Osteocyte (in vitro differentiated cells): ENCODE measurements around the gene SLC8A1. TPM values are rescaled to one million over a fixed set of nuclear protein-coding genes. Genes with fewer than 3 reads are reported as not detected.

Experiments used
- DNase-seq: peaks from one replicate; pipeline ENCODE4 v3.0.0; 2021; ENCODE audit warnings: mixed read lengths; ENCODE audit not compliant: unreplicated experiment; ENCODE audit errors: extremely low spot score
- H3K27ac Mint-ChIP-seq: one replicate; pipeline ENCODE4 v1.8.0; 2021; ENCODE audit warnings: mild to moderate bottlenecking, mixed read lengths; ENCODE audit not compliant: unreplicated experiment
- H3K27me3 Mint-ChIP-seq: one replicate; pipeline ENCODE4 v1.8.0; 2021; ENCODE audit warnings: mixed read lengths; ENCODE audit not compliant: unreplicated experiment
- H3K36me3 Mint-ChIP-seq: one replicate; pipeline ENCODE4 v1.8.0; 2021; ENCODE audit warnings: mixed read lengths; ENCODE audit not compliant: unreplicated experiment
- H3K4me1 Mint-ChIP-seq: one replicate; pipeline ENCODE4 v1.8.0; 2021; ENCODE audit warnings: mixed read lengths; ENCODE audit not compliant: unreplicated experiment
- H3K4me3 Mint-ChIP-seq: one replicate; pipeline ENCODE4 v1.8.0; 2021; ENCODE audit warnings: mild to moderate bottlenecking, moderate library complexity, mixed read lengths; ENCODE audit not compliant: unreplicated experiment
- H3K9me3 Mint-ChIP-seq: one replicate; pipeline ENCODE4 v1.8.0; 2021; ENCODE audit warnings: mixed read lengths; ENCODE audit not compliant: unreplicated experiment
- CTCF ChIP-seq: fragments of 200-600 bp; sonication (generic); IDR thresholded peaks from 2 replicates; pipeline ENCODE4 v1.5.0; 2021; ENCODE audit warnings: antibody characterized with exemption, mild to moderate bottlenecking, moderate library complexity
- total RNA-seq: library from RNA; stranded (reverse); gene quantifications from 2 replicates; pipeline ENCODE4 v1.2.1, GENCODE V29; 2021

SLC8A1 gene
- total RNA-seq, 1 donor from 2014 or later, result 17.3 TPM

- Mint-ChIP-seq H3K36me3 (no peaks in the 10 kb centered on the region), H3K4me1 (peaks cover 63% of the 10 kb centered on the region), H3K4me3 (no peak overlapping the region), H3K27me3 (no peaks in the 10 kb centered on the region), H3K9me3 (no peaks in the 10 kb centered on the region), H3K27ac (peak overlapping the region; percentile 69)
- DNase-seq, result no peak
- no peak for TF ChIP-seq CTCF
Measured at GRCh38 chr2:40279482-40279881, 172.4 kb downstream of the SLC8A1 start.

DNA sequence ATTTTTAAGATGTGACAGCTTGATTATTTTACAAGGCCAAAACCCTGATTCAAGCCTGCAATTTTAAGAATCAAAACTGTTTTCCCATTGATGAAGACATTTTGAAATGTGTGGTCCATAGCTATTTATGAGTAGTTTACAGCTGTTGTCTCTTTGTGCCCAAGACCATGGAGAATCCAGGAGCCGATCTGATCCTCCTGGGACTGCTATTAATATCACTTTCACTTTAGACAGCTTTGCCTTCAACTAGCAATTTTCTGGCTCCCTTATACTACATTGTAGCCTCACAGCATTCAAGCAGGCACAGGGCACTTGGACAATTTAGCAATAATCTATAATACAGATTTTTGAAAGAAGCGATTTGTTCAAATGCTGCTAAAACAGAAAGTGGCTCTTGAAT lies 172.9 kb downstream of the SLC8A1 start:
- H3K27ac Mint-ChIP-seq, result peak overlapping the region; percentile 69

DNA sequence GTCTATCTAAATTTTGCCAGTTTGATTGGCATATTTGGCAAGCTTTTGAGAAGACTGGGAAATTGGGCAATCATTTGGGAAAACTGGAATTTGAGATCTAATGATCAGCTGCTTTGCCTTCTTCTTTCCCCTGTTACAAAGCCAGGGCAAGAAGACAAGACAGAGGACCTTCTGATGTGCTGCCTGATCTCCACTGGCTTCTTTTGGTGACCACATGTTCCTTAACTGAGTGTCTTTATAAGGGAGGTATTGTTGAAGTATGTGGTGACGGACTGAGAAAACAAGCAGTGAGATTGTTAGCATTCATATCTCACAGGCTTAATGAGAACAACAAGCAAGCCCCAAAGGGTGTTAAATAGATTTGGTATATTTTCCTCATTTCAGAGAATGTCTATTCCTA lies 175.8 kb downstream of the SLC8A1 start:
- no peak overlapping the region for H3K27ac Mint-ChIP-seq
- TF ChIP-seq CTCF, result no peak
- H3K27me3 Mint-ChIP-seq, result no peaks in the 10 kb centered on the region
- no peak overlapping the region for H3K4me3 Mint-ChIP-seq
- no peaks in the 10 kb centered on the region for H3K9me3 Mint-ChIP-seq
- no peaks in the 10 kb centered on the region for H3K36me3 Mint-ChIP-seq
- DNase-seq, result no peak
- H3K4me1 Mint-ChIP-seq, result peaks cover 43% of the 10 kb centered on the region

More for the DNA sequence above, 172.9 kb downstream of the SLC8A1 start:
- Mint-ChIP-seq H3K36me3 (no peaks in the 10 kb centered on the region), H3K9me3 (no peaks in the 10 kb centered on the region), H3K27me3 (no peaks in the 10 kb centered on the region), H3K4me1 (peaks cover 63% of the 10 kb centered on the region), H3K4me3 (peak overlapping the region; percentile 42)
- no peak for TF ChIP-seq CTCF
- DNase-seq, result no peak

DNA sequence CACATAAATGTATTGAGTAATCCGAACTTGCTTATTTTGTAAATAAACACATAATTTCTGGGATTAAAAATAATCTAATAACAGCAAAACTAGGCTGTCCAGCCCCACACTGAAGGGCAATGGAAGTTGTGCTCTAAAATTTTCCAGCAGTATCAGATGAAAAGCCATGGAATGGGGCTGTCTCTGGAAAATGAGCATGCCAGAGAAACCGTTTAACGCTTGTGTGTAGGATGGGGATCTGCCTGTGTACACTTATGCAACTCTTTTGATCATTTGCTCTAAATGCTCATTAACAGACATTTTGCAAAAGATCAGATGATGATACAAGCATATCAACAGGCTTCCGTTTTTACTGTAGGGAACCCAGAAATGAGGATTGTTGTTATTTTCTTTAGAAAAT lies 177.6 kb downstream of the SLC8A1 start:
- H3K36me3 Mint-ChIP-seq, result no peaks in the 10 kb centered on the region
- peaks cover 28% of the 10 kb centered on the region for H3K4me1 Mint-ChIP-seq
- no peak for TF ChIP-seq CTCF
- no peak overlapping the region for H3K27ac Mint-ChIP-seq
- H3K9me3 Mint-ChIP-seq, result no peaks in the 10 kb centered on the region
- DNase-seq, result no peak
- H3K4me3 Mint-ChIP-seq, result no peak overlapping the region
- no peaks in the 10 kb centered on the region for H3K27me3 Mint-ChIP-seq

DNA sequence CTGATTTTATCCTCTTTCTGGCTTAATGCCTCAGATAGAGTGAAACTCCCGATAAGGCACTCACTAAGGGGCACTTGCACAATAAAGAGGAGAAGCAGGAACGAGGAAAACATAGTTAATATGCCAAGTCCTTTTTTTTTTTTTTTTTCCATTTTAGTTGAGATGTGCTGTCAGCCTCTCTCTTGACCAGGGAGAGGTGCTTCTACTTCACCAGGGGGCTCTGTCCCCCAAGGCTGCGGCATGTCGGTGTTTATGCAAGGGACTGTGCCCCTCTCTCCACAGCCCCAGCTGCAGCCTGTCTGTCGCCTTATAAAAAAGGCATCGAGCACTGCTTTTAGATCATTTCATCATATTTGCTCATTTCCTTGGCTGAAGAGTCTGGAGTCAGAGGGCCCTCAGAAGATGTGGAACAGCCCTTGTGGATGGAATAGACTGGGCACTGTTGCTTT lies 178.1 kb downstream of the SLC8A1 start:
- no peak for DNase-seq
- H3K4me1 Mint-ChIP-seq, result peaks cover 23% of the 10 kb centered on the region
- no peaks in the 10 kb centered on the region for H3K27me3 Mint-ChIP-seq
- no peak overlapping the region for H3K4me3 Mint-ChIP-seq
- no peaks in the 10 kb centered on the region for H3K9me3 Mint-ChIP-seq
- no peak overlapping the region for H3K27ac Mint-ChIP-seq
- TF ChIP-seq CTCF, result no peak
- H3K36me3 Mint-ChIP-seq, result no peaks in the 10 kb centered on the region
